Measurements from ENCODE around the gene DICER1.
"Not testable (repeated sequence)": the region's sequence is repeated elsewhere in the genome, so short reads cannot be mapped to it uniquely, and the experiment has no call there.

DICER1 gene

GRCh38 chr14:95150910-95151309 lies 6.4 kb downstream of the DICER1 start:
- no peak for DNase-seq

- no peak for DNase-seq
Measured at GRCh38 chr14:95149441-95149840, 7.9 kb downstream of the DICER1 start.

DNA sequence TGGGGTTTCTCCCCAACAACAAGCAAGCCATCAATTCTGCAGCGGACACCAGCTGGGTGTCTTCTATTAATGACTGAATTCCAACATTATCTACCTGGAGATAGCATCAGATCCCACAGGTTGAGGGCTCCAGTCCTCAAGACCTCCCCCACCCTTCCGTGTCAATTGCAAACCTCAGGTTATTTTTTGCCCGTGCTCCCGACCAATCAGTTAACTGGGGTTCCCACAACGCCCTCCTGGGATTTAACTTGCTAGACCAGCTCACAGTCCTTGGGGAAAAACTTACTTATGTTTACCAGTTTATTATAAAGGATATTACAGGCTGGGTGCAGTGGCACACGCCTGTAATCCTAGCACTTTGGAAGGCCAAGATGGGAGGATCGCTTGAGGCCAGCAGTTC lies 9.7 kb downstream of the DICER1 start:
- DNase-seq: no peak

DNA sequence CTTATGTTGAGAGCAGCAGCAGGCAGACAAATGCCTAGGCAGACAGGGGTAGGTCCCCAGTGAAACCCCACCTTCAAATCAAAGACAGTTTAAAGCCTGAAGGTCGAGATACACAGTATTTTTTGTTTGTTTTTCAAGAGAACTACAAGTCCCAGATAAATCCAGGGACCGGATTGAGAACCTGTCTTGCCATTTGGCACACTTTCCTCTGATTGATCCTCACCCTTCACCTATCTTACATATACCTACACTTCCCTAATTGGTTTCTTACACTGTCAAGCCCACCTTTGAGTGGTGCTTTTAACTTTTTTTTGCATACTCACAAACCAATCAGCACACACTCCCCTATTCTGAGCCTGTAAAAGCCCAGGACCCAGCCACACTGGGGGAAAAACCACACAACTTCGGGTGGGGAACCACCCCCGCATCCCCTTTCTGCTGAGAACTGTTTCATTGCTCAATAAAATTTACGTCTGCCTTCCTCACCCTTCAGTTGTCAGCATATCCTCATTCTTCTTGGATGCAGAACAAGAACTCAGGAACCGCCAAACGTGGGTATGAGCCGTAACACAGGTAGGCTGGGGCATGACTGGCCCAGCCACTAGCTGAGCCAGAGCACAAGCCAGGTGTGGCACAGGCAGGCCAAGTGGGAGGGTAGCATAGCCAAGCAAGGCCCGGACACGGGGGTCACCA lies 11.1 kb downstream of the DICER1 start:
- peak; percentile 80 to 88 (median 85) for DNase-seq

- DNase-seq: no peak
Measured at GRCh38 chr14:95144849-95145248, 12.5 kb downstream of the DICER1 start.

DNA sequence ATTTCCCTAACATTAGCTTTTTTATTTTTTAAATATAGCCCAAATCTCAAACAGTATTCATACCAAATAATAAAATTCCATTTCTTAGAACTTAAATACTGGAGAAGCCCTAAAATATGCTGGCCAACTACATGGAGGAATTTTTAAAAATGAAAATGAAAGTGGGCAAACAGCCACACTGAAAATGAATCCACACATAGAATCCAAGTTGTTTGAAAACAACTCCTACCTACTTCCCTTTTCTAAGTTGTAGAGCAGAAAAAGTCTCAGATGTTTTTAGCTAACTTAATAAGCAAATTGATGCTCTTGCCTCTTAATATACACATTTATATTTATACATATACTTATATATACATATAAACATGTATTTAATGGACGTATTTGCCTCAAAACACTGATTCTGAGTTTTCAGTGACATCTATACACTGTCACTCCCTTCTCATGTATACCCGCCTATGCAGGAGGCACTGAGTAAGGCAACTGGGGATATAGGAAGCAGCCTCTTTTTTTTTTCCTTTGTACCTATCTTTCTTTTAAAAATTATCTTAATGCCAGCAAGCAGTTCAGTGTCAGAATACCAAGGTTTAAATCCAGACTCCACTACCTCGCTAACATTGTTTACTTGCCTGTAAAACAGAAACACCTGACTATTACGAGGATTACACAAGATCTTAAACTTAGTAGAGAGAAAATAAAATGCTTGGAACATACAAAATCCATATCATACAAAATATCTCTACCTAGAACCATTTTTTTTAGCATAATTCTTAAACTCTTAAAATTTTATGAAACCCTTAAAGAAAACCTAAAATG lies 13.3 kb downstream of the DICER1 start:
- peak; percentile 39 to 74 (median 67) for DNase-seq

DNA sequence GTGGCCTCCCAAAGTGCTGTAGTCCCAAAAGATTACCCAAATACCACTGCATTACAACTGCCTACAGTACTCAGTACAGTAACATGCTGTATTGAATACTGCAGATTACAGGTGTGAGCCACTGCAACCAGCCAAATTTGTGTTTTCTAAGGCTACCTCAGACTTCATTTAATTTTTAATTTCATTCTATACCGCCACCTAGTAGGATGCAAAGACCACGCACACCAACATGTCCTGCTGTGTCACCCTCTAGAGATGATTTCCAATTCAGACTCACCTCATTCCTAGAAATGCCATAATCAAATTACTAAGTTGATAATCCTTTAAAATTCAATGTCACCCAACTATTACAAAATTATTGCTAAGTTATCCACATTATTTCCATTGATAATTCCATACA lies 15.1 kb downstream of the DICER1 start:
- DNase-seq: no peak

DNA sequence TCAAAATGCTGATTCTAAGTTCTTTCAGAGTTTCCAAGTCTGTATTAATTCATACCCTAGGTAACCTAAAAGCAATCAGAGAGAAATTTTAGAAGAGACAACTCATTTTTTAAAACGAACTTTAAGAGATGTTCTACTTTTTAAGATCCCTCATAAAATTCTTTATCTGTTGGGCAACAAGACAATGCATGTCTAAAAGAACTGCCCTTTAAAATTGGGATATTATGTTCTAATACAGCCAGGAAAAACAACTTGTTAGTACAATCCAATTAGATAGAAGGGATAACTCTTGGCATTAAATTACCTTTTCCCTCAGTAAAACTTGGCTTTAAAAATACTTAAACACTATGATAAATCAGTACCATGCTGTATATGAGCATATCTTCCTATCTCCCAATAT lies 15.6 kb downstream of the DICER1 start:
- DNase-seq: no peak

DNA sequence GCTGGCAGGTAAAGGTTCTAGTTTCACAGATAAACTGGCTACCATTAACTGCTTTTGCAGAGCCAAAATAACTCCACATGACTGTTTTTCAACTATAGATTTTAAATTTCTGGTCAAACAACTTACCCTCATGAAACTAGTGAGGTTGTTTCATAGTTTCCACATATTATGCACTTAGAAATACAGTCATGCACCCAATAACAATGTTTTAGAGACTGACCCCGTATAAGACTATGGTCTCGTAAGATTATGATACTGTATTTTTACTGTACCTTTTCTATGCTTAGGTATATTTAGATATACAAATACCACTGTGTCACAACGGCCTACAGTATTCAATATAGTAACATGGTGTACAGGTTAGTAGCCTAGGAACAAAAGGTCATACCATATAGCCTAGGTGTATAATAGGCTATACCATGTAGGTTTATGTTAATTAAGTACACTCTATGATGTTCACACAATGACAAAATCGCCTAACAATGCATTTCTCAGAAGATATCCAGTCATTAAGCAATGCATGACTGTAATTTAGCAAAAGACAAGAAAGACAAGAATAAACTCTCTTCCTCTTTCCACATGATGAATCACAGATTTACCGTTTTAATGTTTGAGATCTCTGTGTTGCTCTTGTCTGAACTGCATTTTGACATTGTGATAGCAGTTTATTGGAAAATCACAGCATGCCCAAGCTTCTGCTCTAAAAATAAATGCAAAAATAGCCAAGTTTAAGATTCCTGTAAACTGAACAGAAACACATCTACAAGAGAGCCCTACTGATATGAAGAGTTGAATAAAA lies 17.1 kb downstream of the DICER1 start:
- peak; percentile 63 to 94 (median 89) for DNase-seq

- DNase-seq: no peak
Measured at GRCh38 chr14:95138876-95139275, 18.5 kb downstream of the DICER1 start.

- DNase-seq: not testable (repeated sequence)
Measured at GRCh38 chr14:95138455-95138854, 18.9 kb downstream of the DICER1 start.

DNA sequence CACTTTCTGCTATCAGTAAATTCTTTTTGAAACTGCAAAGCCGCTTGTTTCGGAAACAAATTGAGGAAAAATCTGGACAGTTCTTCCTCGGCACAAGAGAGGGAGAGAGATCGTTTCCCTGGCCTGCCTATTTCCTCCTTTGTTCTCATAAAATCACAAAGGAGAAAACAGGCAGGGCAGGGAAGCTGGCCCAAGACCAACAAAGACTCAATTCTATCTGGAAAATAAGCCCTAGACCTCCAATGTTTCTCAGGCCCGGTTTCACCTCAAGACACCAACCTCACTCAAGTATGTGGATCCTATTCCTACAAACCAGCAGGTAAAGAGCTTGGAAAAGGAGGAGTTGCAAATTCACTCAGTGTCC lies 19.5 kb downstream of the DICER1 start:
- no peak for DNase-seq

DNA sequence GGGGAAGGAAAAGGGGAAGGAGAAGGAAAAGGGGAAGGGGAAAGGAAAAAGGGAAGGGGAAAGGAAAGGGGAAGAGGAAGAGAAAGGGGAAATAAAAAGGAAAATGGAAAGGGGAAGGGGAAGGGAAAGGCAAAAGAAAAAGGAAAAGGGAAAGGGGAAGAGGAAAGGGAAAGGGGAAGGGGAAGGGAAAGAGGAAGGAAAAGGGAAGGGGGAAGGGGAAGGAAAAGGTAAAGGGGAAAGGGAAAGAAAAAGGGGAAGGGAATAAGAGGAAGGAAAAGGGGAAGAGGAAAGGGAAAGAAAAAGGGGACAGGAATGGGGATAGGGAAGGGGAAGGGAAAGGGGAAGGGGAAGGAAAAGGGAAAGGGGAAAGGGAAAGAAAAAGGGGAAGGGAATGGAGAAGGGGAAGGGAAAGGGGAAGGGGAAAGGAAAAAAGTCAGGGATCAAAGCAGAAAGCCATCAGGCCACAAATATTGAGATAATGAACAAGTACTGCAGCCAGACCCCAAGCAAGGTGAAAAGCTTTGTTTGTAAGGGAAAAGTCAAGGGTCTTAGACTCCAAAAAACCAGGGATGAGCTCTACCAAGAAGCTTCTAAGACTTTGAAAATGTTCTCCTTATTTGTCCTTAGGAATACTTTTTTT lies 20.0 kb downstream of the DICER1 start:
- DNase-seq: peak; percentile 37 to 51 (median 46)

DNA sequence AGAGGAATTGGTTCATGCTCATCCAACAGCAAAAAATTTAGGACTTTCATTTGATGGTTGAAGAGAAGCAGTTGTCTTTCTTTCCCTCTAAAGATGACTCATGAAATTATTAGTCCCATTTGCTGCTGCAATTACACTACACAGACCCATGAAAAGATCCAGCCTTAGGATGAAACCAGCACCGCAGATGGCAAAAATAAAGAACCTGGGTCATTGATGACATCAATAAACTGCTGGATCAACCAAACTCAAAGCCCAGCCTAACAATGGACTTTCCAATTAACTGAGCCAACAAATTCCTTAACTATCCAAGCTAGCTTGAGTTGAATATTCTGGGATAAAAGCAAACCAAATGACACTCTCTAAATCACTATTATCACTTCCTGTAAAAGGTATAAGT lies 20.7 kb downstream of the DICER1 start:
- DNase-seq: peak; percentile 33 to 68 (median 48)

DNA sequence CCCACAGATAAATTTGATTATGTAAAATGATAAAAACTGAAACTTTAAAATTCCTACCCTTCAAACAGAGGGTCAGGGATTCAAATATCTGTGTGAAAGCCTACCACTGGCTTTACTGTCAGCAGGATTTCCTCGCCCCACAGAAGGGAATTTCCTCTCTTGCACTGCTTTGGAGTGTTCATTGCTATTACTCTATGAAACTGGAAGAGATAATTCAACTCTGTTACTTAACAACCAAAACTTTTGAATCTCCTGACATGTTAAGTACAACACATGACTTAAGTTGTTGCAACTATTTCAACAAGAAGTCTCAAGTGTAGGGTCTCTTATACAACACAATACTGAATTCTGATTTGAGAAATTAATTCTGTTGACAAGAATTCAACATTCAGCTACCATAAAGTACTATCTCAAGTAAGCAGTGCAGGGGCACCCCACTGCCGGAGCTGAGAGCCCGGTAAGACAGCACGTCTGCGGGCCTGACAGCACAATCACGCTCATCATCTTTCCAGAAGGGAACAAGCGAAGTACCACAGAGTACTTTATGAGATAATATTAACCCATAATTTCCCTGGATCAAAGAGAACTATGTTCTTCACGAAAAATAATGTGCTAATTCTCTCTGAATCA lies 22.9 kb downstream of the DICER1 start:
- peak; percentile 90 to 98 (median 97) for DNase-seq

- no peak for DNase-seq
Measured at GRCh38 chr14:95133282-95133681, 24.0 kb downstream of the DICER1 start.

- no peak for DNase-seq
Measured at GRCh38 chr14:95132760-95133159, 24.6 kb downstream of the DICER1 start.

- peak; percentile 48 to 65 (median 63) for DNase-seq
Measured at GRCh38 chr14:95130549-95130948, 26.8 kb downstream of the DICER1 start.

- no peak for DNase-seq
Measured at GRCh38 chr14:95128140-95128539, 29.2 kb downstream of the DICER1 start.

DNA sequence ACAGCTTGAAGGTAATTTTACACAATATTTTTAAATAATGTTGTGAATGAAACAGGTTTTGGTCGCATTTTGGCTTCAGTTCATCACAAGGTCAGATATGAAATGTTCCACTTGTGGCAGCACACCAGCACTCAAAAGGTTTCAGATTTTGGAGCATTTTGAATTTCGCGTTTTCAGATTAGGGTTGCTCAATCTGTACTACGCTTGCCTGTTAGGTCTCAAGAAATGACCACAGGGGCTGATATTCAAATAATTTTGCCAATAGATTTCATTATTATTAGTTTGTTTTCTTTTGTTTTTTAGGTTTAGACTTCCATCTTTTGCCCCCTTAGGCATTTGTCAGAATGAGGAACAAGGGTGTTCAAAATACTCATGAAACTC lies 29.8 kb downstream of the DICER1 start:
- DNase-seq: no peak

- DNase-seq: no peak
Measured at GRCh38 chr14:95126906-95127530, 30.3 kb downstream of the DICER1 start.

DNA sequence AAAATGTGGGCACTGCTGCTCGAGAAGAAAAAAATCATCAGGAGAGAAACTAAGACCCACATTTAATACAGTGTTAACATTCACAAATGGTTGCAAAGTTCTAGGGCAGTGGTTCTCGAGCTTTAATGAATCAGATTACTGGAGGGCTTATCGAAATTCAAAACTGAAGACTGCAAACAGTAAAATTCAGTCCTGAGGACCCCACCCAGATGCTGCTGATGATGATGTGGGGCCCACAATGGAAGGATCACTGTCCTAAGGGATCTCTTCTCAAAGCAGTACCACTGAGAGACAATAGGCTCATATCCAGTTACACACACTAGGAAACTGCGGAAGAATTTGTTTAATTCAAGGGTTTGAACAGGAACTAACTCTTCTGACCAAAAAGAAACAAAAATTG lies 31.4 kb downstream of the DICER1 start:
- no peak for DNase-seq

Measured in suppressor macrophage treated with lipopolysaccharide for 1 hour (primary cell).